ENCODE results near the gene BCKDHA. TPM values are rescaled to one million over a fixed set of nuclear protein-coding genes. Genes with fewer than 3 reads are reported as not detected.

The BCKDHA gene
- total RNA-seq, 1 donor from 2014 or later: 19.5 TPM

- intact Hi-C loops (cut with micrococcal nuclease): no loop called here
Measured at GRCh38 chr19:41424335-41425173, 26.9 kb downstream of the BCKDHA start.

GRCh38 chr19:41425174-41426115 lies 27.8 kb downstream of the BCKDHA start:
- intact Hi-C loops (cut with micrococcal nuclease): no loop called here

GRCh38 chr19:41426116-41426841 lies 28.7 kb downstream of the BCKDHA start:
- intact Hi-C loops (cut with micrococcal nuclease): no loop called here

GRCh38 chr19:41426952-41427646 lies 29.5 kb downstream of the BCKDHA start, which contains the start of gene B3GNT8:
TSS of gene B3GNT8 (minus strand) at chr19:41427374. CDS start at chr19:41426778, 596 bp downstream.
- intact Hi-C loops (cut with micrococcal nuclease): no loop called here

GRCh38 chr19:41427647-41428480 lies 30.2 kb downstream of the BCKDHA start:
- intact Hi-C loops (cut with micrococcal nuclease): no loop called here

GRCh38 chr19:41428481-41428859 lies 30.9 kb downstream of the BCKDHA start:
- intact Hi-C loops (cut with micrococcal nuclease): no loop called here

GRCh38 chr19:41430922-41431321 lies 33.3 kb downstream of the BCKDHA start:
- intact Hi-C loops (cut with micrococcal nuclease): no loop called here

GRCh38 chr19:41431426-41432386 lies 34.1 kb downstream of the BCKDHA start:
- intact Hi-C loops (cut with micrococcal nuclease): no loop called here

GRCh38 chr19:41433171-41433570 lies 35.6 kb downstream of the BCKDHA start:
- intact Hi-C loops (cut with micrococcal nuclease): no loop called here

- intact Hi-C loops (cut with micrococcal nuclease): no loop called here
Measured at GRCh38 chr19:41434450-41434849, 36.8 kb downstream of the BCKDHA start.

- intact Hi-C loops (cut with micrococcal nuclease): loop anchor here (5.0 kb wide), 1 partner anchor 73 kb away; the partner anchor contains the start of gene B9D2
Measured at GRCh38 chr19:41435376-41435775, 37.8 kb downstream of the BCKDHA start.

- intact Hi-C loops (cut with micrococcal nuclease): loop anchor here (5.0 kb wide), 1 partner anchor 74 kb away; the partner anchor contains the start of gene B9D2
Measured at GRCh38 chr19:41435936-41436673, 38.5 kb downstream of the BCKDHA start.

- intact Hi-C loops (cut with micrococcal nuclease): loop anchor here (5.0 kb wide), 1 partner anchor 74 kb away; the partner anchor contains the start of gene B9D2
Measured at GRCh38 chr19:41436674-41436951, 39.0 kb downstream of the BCKDHA start.

- intact Hi-C loops (cut with micrococcal nuclease): loop anchor here (5.0 kb wide), 1 partner anchor 76 kb away; the partner anchor contains the start of gene B9D2
Measured at GRCh38 chr19:41437944-41438574, 40.4 kb downstream of the BCKDHA start.

- intact Hi-C loops (cut with micrococcal nuclease): loop anchor here (1.0 to 5.0 kb wide), 3 partner anchors 10 to 77 kb away; partner anchors contain the start of genes B9D2, BCKDHA and EXOSC5
Measured at GRCh38 chr19:41439441-41440222, 42.0 kb downstream of the BCKDHA start, which contains the start of gene DMAC2. TSS of gene DMAC2 (minus strand) at chr19:41439912. CDS start at chr19:41439899, 13 bp downstream.

- intact Hi-C loops (cut with micrococcal nuclease): no loop called here
Measured at GRCh38 chr19:41441321-41441945, 43.8 kb downstream of the BCKDHA start.
